HG03045 (cell line): ENCODE data around the gene GBX1.

Experiments used
- ATAC-seq: cut with Tn5 transposase; IDR thresholded peaks from one replicate; pipeline ENCODE4 v1.9.1; 2021; ENCODE audit warnings: mild to moderate bottlenecking, moderate library complexity; ENCODE audit not compliant: unreplicated experiment

GBX1 gene

GRCh38 chr7:151167197-151167961 is at the start of gene GBX1:
Gene GBX1 (minus strand): TSS chr7:151167694. CDS start chr7:151167548, 146 bp downstream.
- ATAC-seq, result no peak

- no peak for ATAC-seq
Measured at GRCh38 chr7:151215396-151215795, 47.9 kb upstream of the GBX1 start.

- ATAC-seq, result no peak
Measured at GRCh38 chr7:151213826-151214225, 46.3 kb upstream of the GBX1 start.

GRCh38 chr7:151212626-151213025 is 45.1 kb upstream of the GBX1 start:
- ATAC-seq, result no peak

- ATAC-seq, result no peak
Measured at GRCh38 chr7:151211155-151211772, 43.8 kb upstream of the GBX1 start.

- ATAC-seq, result no peak
Measured at GRCh38 chr7:151210087-151210854, 42.8 kb upstream of the GBX1 start, which contains the start of gene H2BK1. Gene H2BK1 (minus strand): TSS chr7:151210488. CDS start chr7:151210318, 170 bp downstream.

- ATAC-seq, result no peak
Measured at GRCh38 chr7:151209588-151209987, 42.1 kb upstream of the GBX1 start.

GRCh38 chr7:151208253-151208862 is 40.9 kb upstream of the GBX1 start:
- ATAC-seq, result no peak

- no peak for ATAC-seq
Measured at GRCh38 chr7:151207804-151208203, 40.3 kb upstream of the GBX1 start.

GRCh38 chr7:151207315-151207714 is 39.8 kb upstream of the GBX1 start:
- no peak for ATAC-seq

GRCh38 chr7:151206914-151207313 is 39.4 kb upstream of the GBX1 start:
- ATAC-seq, result no peak

GRCh38 chr7:151205730-151206129 is 38.2 kb upstream of the GBX1 start:
- no peak for ATAC-seq

- ATAC-seq, result no peak
Measured at GRCh38 chr7:151204383-151205032, 37.0 kb upstream of the GBX1 start.

GRCh38 chr7:151202836-151203235 is 35.3 kb upstream of the GBX1 start:
- ATAC-seq, result no peak

- no peak for ATAC-seq
Measured at GRCh38 chr7:151201751-151202150, 34.3 kb upstream of the GBX1 start.

- ATAC-seq, result no peak
Measured at GRCh38 chr7:151201344-151201743, 33.9 kb upstream of the GBX1 start.

GRCh38 chr7:151198945-151199848 is 31.7 kb upstream of the GBX1 start:
- ATAC-seq, result no peak

- ATAC-seq, result no peak
Measured at GRCh38 chr7:151197932-151198331, 30.4 kb upstream of the GBX1 start.

GRCh38 chr7:151195616-151196450 is 28.3 kb upstream of the GBX1 start:
- ATAC-seq, result no peak
